Natural killer cell treated with Interleukin-12 subunit alpha and Interleukin-12 subunit beta and Interleukin-15 and Interleukin-18, amount 100 ng/mL, for 72 hours (primary cell): ENCODE measurements around the gene PANK4. TPM values are rescaled to one million over a fixed set of nuclear protein-coding genes. Genes with fewer than 3 reads are reported as not detected.
A peak's percentile ranks its signal among the peaks of the same experiment; 100 is the strongest.

Experiments used
- ATAC-seq, 2 donors: fragments of 150-1000 bp; cut with Tn5 transposase in 1 of 2; sonication (Bioruptor Pico), chemical (Tn5 transposase) in 1 of 2; 2 replicates each; pipeline ENCODE4 v1.10.0; 2021
- DNase-seq: peaks from one replicate; pipeline ENCODE4 v3.0.0; 2022; ENCODE audit warnings: low spot score
- H3K27ac Mint-ChIP-seq, 2 donors: 1 replicate in 1 of 2; 2 replicates in 1 of 2; pipeline ENCODE4 v1.8.0; 2022; ENCODE audit warnings: mixed read lengths in 2 of 2, mild to moderate bottlenecking in 1 of 2, moderate library complexity in 1 of 2
- H3K27me3 Mint-ChIP-seq, 2 donors: 1 replicate in 1 of 2; 2 replicates in 1 of 2; pipeline ENCODE4 v1.8.0; 2022; ENCODE audit warnings: mixed read lengths in 2 of 2
- H3K36me3 Mint-ChIP-seq: one replicate; pipeline ENCODE4 v1.8.0; 2022; ENCODE audit warnings: mixed read lengths
- H3K4me1 Mint-ChIP-seq, 2 donors: 1 replicate in 1 of 2; 2 replicates in 1 of 2; pipeline ENCODE4 v1.8.0; 2022; ENCODE audit warnings: low read depth in 2 of 2, mixed read lengths in 2 of 2, mild to moderate bottlenecking in 1 of 2
- H3K4me3 Mint-ChIP-seq: one replicate; pipeline ENCODE4 v1.8.0; 2022; ENCODE audit warnings: mixed read lengths
- H3K9me3 Mint-ChIP-seq: 2 replicates; pipeline ENCODE4 v1.8.0; 2022; ENCODE audit warnings: mixed read lengths
- total RNA-seq, 2 donors: library from RNA; stranded (reverse); gene quantifications; one replicate each; pipeline ENCODE4 v1.2.3, GENCODE V29; 2022

PANK4 gene
- total RNA-seq, 2 donors from 2014 or later: 37.7 to 70.5 TPM

DNA sequence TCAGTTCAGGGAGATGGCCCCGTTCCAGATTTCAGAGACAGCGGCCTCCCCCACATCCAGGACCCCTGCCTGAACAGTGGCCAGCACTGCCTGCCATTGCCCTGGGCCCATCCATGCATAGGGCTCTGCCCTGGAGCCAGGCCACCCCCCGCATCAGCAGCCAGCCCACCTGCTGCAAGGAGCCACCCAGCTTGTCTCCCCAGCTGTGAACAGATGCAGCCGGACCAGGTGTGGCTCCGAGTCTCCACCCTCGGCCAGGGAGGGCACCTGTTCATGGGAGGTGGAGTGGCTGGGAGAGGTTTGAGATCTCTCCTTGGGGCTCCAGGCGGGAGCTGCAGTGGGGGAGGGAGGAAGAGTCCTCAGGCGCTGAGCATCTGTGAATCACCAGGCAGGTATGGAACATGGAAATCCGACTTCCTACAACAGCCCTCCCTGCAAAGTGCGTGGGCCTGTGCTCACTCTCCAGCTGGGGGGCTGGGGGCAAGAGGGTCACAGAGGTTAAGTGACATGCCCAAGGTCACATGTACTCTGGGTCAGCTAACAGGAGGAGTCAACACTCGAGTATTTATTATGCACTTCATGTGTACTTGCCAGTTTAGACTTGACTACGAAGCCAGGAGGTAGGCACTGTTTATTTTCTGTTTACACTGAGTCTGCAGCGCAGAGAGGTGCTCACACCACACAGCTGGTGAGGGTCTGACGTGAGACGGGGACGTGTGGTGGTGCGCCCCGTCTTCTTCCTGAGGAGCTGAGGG, 8.5 kb upstream of the PANK4 start:
- Mint-ChIP-seq H3K27ac (no peak overlapping the region), H3K4me1 (no peaks in the 10 kb centered on the region), H3K4me3 (no peak overlapping the region), H3K9me3 (no peaks in the 10 kb centered on the region), H3K36me3 (no peaks in the 10 kb centered on the region), H3K27me3 (peaks cover 0 to 7% of the 10 kb centered on the region in 2 donors)
- DNase-seq (no peak), ATAC-seq (no peak)

DNA sequence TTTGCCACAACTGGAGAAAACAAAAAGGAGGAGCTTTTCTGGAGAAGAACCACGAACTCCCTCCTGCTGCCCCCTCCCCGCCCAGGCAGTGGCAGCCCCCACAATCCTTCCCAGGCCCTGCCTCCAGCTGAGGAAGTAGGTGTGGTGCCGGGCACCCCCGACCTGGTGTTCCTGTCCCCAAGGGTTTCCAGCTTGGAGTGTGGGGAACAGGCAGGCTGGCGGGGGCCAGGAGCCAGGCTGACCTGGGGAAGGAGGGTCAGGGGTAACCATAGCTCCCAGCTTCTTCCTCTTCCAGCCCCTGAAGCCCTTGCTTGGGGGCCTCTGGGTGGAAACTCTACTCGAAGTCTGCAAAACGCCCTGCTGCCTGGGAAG, 7.9 kb upstream of the PANK4 start:
- H3K4me1 Mint-ChIP-seq: no peaks in the 10 kb centered on the region
- no peak for DNase-seq
- no peak overlapping the region for H3K27ac Mint-ChIP-seq
- H3K27me3 Mint-ChIP-seq: peaks cover 0 to 7% of the 10 kb centered on the region in 2 donors
- H3K4me3 Mint-ChIP-seq: no peak overlapping the region
- no peak for ATAC-seq
- H3K9me3 Mint-ChIP-seq: no peaks in the 10 kb centered on the region
- H3K36me3 Mint-ChIP-seq: no peaks in the 10 kb centered on the region

DNA sequence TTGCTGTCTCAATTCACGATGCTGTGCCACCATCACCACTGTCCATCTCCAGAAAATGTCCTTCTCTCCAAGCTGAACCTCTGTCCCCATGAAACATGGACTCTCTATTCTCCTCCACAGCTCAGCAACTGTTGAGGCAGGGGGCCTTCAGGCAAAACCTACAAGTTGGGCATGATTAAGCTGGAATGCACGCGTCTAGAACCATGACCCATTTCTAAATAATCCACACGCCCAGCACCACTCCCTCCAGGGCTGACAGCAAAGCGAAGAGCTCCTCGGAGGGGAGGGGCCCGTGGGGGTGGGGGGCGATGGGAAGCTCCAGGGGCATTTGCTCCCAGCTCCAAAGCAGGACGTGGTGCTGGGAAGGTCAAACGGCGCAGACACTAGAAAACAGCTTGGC, 7.0 kb upstream of the PANK4 start:
- Mint-ChIP-seq H3K27me3 (peaks cover 0 to 7% of the 10 kb centered on the region in 2 donors), H3K27ac (no peak overlapping the region), H3K4me1 (no peaks in the 10 kb centered on the region), H3K9me3 (no peaks in the 10 kb centered on the region), H3K4me3 (no peak overlapping the region), H3K36me3 (no peaks in the 10 kb centered on the region)
- DNase-seq (no peak), ATAC-seq (no peak)

DNA sequence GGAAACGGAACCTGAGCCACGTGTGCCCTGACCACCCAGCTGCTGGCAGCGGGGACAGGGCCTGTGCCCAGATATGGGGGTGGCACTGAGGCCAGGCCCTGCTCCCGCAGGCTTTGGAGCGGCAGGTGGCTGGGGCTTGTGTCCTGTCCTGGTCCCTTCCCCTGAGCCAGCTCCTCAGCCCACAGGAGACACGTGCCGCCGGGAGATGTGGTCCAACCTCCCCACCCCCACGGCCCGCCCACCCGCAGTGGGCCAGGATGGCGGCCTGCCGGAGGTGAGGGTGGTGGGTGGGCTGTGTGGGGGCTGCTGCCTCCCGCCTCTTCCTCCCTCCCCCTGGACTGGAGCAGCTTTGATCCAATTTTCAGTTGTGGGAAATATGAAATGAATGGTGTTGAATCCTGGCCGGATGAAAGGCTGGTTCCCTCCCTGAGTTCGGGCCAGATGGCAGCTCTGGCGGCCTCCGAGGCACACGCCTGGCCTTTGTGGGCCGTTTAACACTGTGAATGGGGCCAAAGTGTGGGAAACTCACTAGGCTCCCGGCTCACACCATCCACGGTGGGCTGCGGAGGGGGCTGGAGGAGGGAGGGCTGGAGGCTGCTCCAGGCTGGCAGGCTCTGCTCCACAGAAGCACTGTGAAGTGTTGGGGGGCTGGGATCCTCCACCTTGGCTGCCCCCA, 6.2 kb upstream of the PANK4 start:
- H3K27ac Mint-ChIP-seq: no peak overlapping the region
- no peak overlapping the region for H3K4me3 Mint-ChIP-seq
- peaks cover 0 to 7% of the 10 kb centered on the region in 2 donors for H3K27me3 Mint-ChIP-seq
- no peak for ATAC-seq
- no peaks in the 10 kb centered on the region for H3K9me3 Mint-ChIP-seq
- H3K4me1 Mint-ChIP-seq: no peaks in the 10 kb centered on the region
- H3K36me3 Mint-ChIP-seq: no peaks in the 10 kb centered on the region
- DNase-seq: no peak

DNA sequence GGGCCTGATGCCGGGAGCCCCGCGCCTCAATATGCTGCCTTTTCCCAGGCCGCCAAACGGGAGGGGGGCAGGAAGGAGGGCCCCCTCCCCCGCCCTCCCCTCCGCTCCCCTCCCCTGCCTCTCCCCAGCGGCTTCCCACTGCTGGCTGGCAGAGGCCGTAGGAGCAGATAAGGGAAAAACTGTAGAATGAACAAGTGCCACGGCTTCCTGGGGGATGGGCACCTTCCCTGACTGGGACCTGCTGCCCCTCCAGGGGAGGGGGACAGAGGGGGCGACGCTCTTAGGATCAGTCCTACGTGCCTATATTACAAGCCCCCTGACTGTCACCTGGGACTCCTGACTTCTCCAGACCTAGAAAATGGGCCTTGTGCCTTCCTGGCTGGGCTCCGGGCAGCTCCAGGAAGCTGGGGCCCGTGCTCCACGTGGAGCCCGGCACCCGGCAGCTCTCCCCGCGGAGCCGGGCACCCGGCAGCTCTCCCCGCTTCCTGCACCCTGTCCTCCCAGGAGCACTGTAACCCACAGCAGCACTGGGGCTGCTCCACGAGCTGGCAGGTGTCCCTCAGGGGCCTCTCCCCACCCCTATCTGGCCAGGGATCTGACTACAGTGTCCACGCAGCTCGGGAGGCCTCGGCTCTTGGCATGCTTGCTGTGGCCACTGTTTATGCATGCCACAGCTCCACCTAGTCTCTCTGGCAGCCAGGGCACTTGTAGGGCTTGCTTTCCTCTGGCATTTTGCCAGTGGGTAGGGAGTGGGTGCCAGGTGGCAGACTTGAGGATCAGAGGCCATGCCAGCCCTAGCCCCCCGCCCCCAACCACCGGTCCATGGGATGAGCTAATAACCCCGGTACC, 4.3 kb upstream of the PANK4 start:
- Mint-ChIP-seq H3K4me1 (peaks cover 4 to 6% of the 10 kb centered on the region in 2 donors), H3K9me3 (no peaks in the 10 kb centered on the region), H3K27ac (no peak overlapping the region), H3K36me3 (no peaks in the 10 kb centered on the region), H3K4me3 (no peak overlapping the region), H3K27me3 (peaks cover 0 to 7% of the 10 kb centered on the region in 2 donors)
- ATAC-seq (no peak), DNase-seq (no peak)

DNA sequence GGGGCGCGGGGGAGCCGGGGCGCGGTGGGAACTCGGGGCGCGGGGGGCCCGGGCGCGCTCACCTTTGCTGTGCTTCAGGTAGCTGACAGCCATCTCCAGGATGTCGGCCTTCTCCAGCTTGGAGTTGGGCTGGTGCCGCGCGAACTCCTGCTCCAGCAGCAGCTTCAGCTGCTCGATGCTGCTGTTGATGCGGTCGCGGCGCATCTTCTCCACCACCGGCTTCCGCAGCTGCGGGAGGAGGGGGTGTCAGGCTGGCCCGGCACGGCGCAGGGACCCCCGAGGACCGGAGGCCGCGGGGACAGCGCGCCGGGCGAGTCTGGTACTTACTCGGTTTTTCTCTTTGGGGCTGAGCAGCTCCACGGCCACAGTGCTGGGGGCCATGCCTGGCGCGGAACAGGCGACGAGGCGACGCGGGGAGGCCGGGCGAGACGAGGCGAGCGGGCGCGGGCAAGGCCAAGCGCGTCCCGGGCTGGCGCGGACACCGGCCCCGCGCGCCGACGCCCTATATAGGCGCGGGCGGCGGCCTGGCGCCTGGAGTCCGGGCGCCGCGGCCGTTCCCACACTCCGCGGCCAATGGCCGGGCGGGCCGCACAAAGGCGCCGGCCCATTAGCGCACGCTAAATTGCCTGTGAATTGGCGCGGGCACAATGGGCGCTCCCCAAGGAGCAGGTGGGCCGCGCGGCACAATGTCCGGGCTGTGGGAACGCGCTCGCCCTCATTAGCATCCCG, 3.6 kb upstream of the PANK4 start, which contains the start of gene HES5:
TSS of gene HES5 (minus strand) at position 480 of the 729 bp plus-strand sequence. CDS start at position 381, 99 bp downstream.
- Mint-ChIP-seq H3K4me3 (peak within 1 kb of the TSS; percentile 69), H3K9me3 (no peaks in the 10 kb centered on the region), H3K27me3 (peaks cover 0 to 4% of the 10 kb centered on the region in 2 donors), H3K36me3 (no peaks in the 10 kb centered on the region), H3K27ac (no peak within 1 kb of the TSS), H3K4me1 (peaks cover 8 to 9% of the 10 kb centered on the region in 2 donors)
- ATAC-seq (no peak), DNase-seq (no peak)

DNA sequence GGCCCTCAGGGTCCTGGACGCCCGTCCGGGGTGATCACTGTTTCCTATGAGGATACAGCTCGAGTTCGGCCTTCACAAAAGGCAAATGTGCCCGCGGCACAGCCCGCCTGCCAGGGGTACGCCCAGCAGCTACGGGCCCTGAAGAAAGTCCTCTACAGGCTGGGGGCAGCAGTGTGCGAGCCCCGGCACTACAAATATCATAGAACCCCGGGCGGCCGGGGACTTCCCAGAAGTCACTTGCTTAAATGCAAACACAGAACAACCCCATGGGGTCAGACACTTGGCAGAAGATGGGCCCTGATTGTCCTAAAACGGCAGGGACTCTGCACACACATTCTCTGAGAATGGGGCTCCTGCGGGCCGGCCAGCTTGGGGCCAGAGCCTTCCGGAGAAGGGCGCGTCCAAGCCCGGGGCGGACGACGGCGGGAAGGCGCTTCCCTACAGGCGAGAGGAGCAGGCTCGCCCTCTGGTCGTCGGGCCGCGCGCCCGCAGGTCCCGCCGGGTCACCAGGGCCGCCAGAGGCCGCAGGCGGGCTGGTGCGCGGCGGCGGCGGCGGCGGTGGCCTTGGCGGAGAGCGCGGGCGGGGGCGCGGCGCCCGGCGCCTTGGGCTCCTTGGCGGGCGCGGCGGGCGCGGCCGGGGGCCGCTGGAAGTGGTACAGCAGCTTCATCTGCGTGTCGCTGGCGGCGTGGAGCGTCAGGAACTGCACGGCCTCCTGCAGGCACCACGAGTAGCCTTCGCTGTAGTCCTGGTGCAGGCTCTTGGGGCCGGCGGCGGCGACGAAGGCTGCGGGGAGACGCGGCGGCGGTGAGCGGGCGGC, 2.8 kb upstream of the PANK4 start:
- Mint-ChIP-seq H3K36me3 (no peaks in the 10 kb centered on the region), H3K9me3 (no peaks in the 10 kb centered on the region), H3K4me3 (peak overlapping the region; percentile 69), H3K27ac (no peak overlapping the region), H3K4me1 (peaks cover 16 to 17% of the 10 kb centered on the region in 2 donors), H3K27me3 (peaks cover 0 to 3% of the 10 kb centered on the region in 2 donors)
- ATAC-seq: no peak
- DNase-seq: no peak

DNA sequence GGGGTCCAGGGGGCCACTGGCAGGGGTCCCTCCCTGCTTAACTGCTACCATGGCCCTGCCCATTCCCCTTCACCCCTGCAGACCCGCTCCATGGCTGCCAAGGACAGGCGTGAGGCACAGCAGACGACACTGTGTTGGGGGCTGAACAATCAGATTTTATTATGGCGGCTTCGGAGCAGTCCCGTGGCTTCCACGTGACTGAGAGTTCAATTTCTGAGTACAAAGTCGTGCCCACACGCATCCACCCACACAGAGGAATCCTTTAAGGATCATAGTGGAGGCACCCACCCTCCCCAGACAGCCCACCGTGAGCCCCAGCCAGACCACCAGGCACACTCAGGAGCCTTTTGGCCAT, 2.2 kb upstream of the PANK4 start:
- no peak overlapping the region for H3K4me3 Mint-ChIP-seq
- no peaks in the 10 kb centered on the region for H3K9me3 Mint-ChIP-seq
- DNase-seq (no peak), ATAC-seq (no peak)
- no peaks in the 10 kb centered on the region for H3K36me3 Mint-ChIP-seq
- H3K27me3 Mint-ChIP-seq: peaks cover 0 to 3% of the 10 kb centered on the region in 2 donors
- H3K27ac Mint-ChIP-seq: no peak overlapping the region
- peaks cover 20 to 22% of the 10 kb centered on the region in 2 donors for H3K4me1 Mint-ChIP-seq

DNA sequence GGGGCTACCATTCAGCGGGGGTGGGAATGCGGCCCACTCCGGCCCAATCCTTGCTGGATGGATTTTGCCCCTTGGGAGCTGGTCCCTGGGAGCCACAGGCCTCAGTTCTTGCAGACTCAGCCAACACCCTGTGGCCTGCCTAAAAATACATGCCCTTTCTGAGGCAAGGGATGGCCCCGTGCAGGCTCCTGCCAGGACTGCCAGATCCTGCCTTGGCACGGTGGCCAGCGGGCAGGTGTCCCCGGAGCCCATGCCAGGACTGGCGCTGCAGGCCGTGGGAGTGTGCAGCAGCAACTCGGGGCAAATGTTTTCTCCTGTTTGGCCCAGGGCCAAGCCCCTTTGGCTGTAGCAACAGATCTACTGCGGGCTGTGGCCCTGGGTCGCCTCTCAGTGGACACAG, 1.6 kb upstream of the PANK4 start:
- H3K4me1 Mint-ChIP-seq: peaks cover 20 to 28% of the 10 kb centered on the region in 2 donors
- no peak overlapping the region for H3K27ac Mint-ChIP-seq
- DNase-seq (no peak), ATAC-seq (no peak)
- H3K9me3 Mint-ChIP-seq: no peaks in the 10 kb centered on the region
- no peak overlapping the region for H3K4me3 Mint-ChIP-seq
- H3K36me3 Mint-ChIP-seq: no peaks in the 10 kb centered on the region
- peaks cover 0 to 3% of the 10 kb centered on the region in 2 donors for H3K27me3 Mint-ChIP-seq

DNA sequence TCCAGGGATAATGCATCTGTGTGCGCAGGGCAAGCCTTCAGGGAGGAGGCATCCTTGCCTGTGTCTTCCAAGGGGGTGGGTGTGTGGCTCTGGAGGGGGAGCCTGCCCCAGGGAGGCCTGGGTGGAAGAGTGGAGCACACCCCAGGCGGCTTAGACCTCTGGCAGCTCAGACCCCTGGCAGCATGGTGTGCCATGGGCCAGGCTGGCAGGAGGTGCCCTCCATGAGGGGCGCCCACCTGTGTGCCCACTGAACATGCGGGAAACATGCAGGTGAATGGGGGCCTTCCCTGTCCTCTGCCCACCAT, 1.1 kb upstream of the PANK4 start:
- peaks cover 22 to 33% of the 10 kb centered on the region in 2 donors for H3K4me1 Mint-ChIP-seq
- H3K4me3 Mint-ChIP-seq: no peak overlapping the region

DNA sequence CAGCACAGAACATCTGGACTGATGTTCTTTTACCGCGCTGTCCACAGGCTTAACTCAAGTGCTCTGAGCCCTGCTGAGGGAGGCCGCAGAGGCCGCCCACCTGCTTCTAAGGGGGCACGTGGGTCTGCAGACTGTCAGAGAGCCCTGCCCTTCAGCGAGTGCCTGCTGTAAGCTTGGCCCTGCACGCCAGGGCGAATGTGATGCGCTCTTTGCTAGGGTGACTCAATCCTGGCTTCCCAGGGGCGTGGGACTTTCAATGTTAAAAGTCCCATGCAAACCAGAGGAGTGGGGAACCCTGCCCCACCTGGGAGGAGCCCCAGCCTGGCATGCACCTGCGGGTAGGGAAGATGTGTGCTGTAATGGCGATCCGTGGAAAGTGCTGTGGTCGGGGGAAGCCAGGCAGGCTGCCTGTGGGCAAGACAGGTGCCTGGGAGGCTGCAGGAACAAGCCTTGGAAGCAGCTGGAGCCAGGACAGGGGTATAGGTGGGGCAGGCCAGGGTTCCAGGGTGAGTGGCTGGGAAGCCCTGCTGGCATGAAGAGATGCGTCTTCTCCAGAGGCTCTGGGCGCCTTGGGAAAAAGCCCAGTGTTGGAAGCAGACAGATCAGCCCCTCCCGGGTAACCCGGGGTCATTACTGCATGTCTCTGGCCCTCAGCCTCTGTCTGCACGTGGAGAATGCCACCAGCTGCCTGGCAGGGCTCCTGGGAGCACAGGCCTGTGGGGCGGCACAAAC, 594 bp upstream of the PANK4 start:
- ATAC-seq (peak; percentile 0 to 2), DNase-seq (no peak)
- peaks cover 24 to 37% of the 10 kb centered on the region in 2 donors for H3K4me1 Mint-ChIP-seq
- no peaks in the 10 kb centered on the region for H3K9me3 Mint-ChIP-seq
- H3K27me3 Mint-ChIP-seq: peaks cover 0 to 3% of the 10 kb centered on the region in 2 donors
- no peaks in the 10 kb centered on the region for H3K36me3 Mint-ChIP-seq
- peak overlapping the region; percentile 93 for H3K4me3 Mint-ChIP-seq
- peak overlapping the region; percentile 74 to 90 for H3K27ac Mint-ChIP-seq

More for the DNA sequence above, 1.1 kb upstream of the PANK4 start:
- no peak overlapping the region for H3K27ac Mint-ChIP-seq
- no peak for ATAC-seq
- H3K27me3 Mint-ChIP-seq: peaks cover 0 to 3% of the 10 kb centered on the region in 2 donors
- DNase-seq: no peak
- H3K9me3 Mint-ChIP-seq: no peaks in the 10 kb centered on the region
- no peaks in the 10 kb centered on the region for H3K36me3 Mint-ChIP-seq

DNA sequence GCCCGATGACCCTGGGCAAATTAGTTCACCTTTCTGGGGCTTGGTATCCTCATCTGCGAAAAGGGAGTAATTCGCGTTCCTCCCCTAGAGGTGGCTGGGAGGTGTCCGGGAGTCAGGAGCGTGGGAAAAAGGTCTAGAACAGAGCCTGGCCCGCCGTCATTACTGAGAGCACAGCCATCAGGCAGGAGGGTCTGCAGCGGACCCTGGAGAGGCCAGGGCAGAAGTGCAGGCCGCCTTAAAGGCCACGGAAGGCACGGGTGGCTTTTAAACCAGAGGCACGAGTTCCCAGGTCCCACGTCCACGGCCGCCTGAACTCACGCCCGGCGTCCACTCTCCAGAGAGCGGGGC, 850 bp downstream of the PANK4 start:
- no peaks in the 10 kb centered on the region for H3K36me3 Mint-ChIP-seq
- peaks cover 0 to 3% of the 10 kb centered on the region in 2 donors for H3K27me3 Mint-ChIP-seq
- no peaks in the 10 kb centered on the region for H3K9me3 Mint-ChIP-seq
- H3K27ac Mint-ChIP-seq: peak overlapping the region; percentile 51 to 77
- ATAC-seq (no peak), DNase-seq (no peak)
- peaks cover 24 to 37% of the 10 kb centered on the region in 2 donors for H3K4me1 Mint-ChIP-seq
- peak overlapping the region; percentile 89 for H3K4me3 Mint-ChIP-seq
